ENCODE results near the gene DIO3.
A peak's percentile ranks its signal among the peaks of the same experiment; 100 is the strongest.

The DIO3 gene

DNA sequence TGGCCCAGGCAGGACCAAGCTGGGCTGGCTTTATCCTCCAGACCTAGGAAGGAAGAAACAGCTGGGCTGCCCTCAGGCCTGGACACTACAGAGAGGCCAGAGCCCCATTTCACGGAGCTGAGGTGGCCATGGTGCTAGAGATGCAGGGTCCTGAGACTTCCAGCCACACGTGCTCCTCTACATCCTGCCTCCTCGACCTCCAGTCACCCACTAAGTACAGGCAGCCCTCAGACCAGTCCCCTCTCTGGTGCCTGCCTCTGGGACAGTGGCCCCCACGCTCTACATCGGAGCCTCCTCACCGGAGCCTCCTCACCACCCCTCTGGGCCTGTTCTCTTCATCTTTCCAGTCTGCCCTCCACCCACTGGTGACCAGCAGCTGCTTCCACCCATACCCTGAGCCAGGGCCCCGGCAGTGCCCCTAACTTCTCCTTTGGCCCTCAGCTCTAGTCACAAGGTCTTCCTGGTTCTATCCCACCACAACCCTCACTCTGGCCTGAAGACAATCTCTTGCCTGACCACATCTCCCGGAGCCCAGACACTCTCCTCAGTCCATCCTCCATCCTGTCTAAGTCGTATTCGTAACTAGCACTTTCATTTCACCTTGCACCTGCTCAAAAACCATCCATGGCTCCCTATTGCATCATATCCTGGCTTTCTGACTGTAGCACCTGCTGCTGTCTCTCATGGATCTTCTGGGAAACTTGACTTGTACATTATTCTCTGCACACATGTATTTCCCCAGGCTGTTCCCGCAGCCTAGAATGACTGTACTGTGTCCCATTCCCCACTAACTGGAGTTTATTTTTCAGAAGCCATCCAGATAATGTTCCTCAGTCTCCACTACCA lies 43.9 kb downstream of the DIO3 start:
- H3K4me1 ChIP-seq (ENCODE audit: insufficient read depth, low read length) = peaks cover 8% of the 10 kb centered on the region; the same call in 1 of the 2 replicates
- ATAC-seq (ENCODE audit: insufficient read depth, low read depth) = peak; percentile 51
- peak; percentile 24 for DNase-seq
- H4K20me1 ChIP-seq (ENCODE audit: insufficient read depth, low read length) = no peaks in the 10 kb centered on the region; the same call in 1 of the 2 replicates
- no peak overlapping the region for H3K4me2 ChIP-seq (ENCODE audit: insufficient read depth, low read length)
- no peak overlapping the region for H3K27ac ChIP-seq (ENCODE audit: low read length)
- H3K36me3 ChIP-seq (ENCODE audit: insufficient read depth, low read length) = no peaks in the 10 kb centered on the region
- H3K4me3 ChIP-seq (ENCODE audit: low read depth in 1 of 2, low read length in 2 of 2) = no peak overlapping the region
- no peak for TF ChIP-seq EZH2 (IDR thresholded peaks at IDR 0.05; ENCODE audit: borderline replicate concordance, low read depth, low read length, severe bottlenecking)
- H2AFZ ChIP-seq (ENCODE audit: low read depth, low read length) = no peak overlapping the region
- H3K9me3 ChIP-seq (ENCODE audit: insufficient read depth, low read length, severe bottlenecking) = no peaks in the 10 kb centered on the region
- no peak overlapping the region for H3K9ac ChIP-seq (ENCODE audit: low read depth, low read length)
- peaks cover 24% of the 10 kb centered on the region for H3K27me3 ChIP-seq (ENCODE audit: insufficient read depth, low read length, poor library complexity)
- no peaks in the 10 kb centered on the region for H3K79me2 ChIP-seq (ENCODE audit: insufficient read depth, low read length)

DNA sequence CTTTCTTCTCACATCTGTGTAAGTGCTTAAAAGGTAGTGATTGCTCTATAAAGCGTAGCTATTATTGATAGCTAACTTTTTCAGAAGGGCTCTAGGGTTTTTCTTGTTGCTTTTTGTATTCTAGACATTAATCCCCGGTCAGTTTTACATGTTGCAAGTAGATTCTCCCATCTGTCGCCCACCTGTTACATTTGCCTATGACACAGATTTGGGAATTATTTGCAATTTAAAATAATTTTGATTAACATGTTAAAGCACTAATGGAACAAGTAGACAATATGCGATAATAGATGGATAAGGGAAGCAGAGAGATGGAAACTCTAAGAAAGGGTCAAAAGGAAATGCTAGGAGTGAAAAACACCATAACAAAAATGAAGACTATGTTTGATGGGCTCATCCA lies 44.5 kb downstream of the DIO3 start:
- Histone ChIP-seq H3K4me3 (ENCODE audit: low read depth in 1 of 2, low read length in 2 of 2) (no peak overlapping the region), H3K27ac (ENCODE audit: low read length) (no peak overlapping the region), H3K4me2 (ENCODE audit: insufficient read depth, low read length) (no peak overlapping the region), H3K79me2 (ENCODE audit: insufficient read depth, low read length) (no peaks in the 10 kb centered on the region), H3K9me3 (ENCODE audit: insufficient read depth, low read length, severe bottlenecking) (no peaks in the 10 kb centered on the region), H4K20me1 (ENCODE audit: insufficient read depth, low read length) (no peaks in the 10 kb centered on the region; the same call in 1 of the 2 replicates), H3K4me1 (ENCODE audit: insufficient read depth, low read length) (peaks cover 8% of the 10 kb centered on the region; the same call in 1 of the 2 replicates), H3K27me3 (ENCODE audit: insufficient read depth, low read length, poor library complexity) (peaks cover 28% of the 10 kb centered on the region), H3K9ac (ENCODE audit: low read depth, low read length) (no peak overlapping the region), H3K36me3 (ENCODE audit: insufficient read depth, low read length) (no peaks in the 10 kb centered on the region), H2AFZ (ENCODE audit: low read depth, low read length) (no peak overlapping the region)
- TF ChIP-seq, protein P1, sequence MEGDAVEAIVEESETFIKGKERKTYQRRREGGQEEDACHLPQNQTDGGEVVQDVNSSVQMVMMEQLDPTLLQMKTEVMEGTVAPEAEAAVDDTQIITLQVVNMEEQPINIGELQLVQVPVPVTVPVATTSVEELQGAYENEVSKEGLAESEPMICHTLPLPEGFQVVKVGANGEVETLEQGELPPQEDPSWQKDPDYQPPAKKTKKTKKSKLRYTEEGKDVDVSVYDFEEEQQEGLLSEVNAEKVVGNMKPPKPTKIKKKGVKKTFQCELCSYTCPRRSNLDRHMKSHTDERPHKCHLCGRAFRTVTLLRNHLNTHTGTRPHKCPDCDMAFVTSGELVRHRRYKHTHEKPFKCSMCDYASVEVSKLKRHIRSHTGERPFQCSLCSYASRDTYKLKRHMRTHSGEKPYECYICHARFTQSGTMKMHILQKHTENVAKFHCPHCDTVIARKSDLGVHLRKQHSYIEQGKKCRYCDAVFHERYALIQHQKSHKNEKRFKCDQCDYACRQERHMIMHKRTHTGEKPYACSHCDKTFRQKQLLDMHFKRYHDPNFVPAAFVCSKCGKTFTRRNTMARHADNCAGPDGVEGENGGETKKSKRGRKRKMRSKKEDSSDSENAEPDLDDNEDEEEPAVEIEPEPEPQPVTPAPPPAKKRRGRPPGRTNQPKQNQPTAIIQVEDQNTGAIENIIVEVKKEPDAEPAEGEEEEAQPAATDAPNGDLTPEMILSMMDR (IDR thresholded peaks at IDR 0.05; ENCODE audit: borderline replicate concordance, extremely low read depth, low read length, poor library complexity, severe bottlenecking) = no peak
- no peak for TF ChIP-seq EZH2 (IDR thresholded peaks at IDR 0.05; ENCODE audit: borderline replicate concordance, low read depth, low read length, severe bottlenecking)
- no peak for DNase-seq
- no peak for ATAC-seq (ENCODE audit: insufficient read depth, low read depth)

Data from DND-41 (cell line).